K562 (cell line): ENCODE results near the gene GARRE1. TPM values are rescaled to one million over a fixed set of nuclear protein-coding genes. Genes with fewer than 3 reads are reported as not detected.
A peak's percentile ranks its signal among the peaks of the same experiment; 100 is the strongest.
"Not testable (repeated sequence)": the region's sequence is repeated elsewhere in the genome, so short reads cannot be mapped to it uniquely, and the experiment has no call there.

Source experiments
- ATAC-seq: fragments of 200-7000 bp; cut with Tn5 transposase; 3 replicates; pipeline ENCODE4 v1.9.1; 2020; ENCODE audit warnings: moderate library complexity
- BruUV-seq: library from RNA; stranded (reverse); fragments of 400-500 nt; replicated peaks from 2 replicates; lab custom pipeline; 2021; lab: Mats Ljungman, UMichigan
- CTCF ChIA-PET: fragments of 300-600 bp; formaldehyde crosslinking; extraction: SDS; loops from one replicate; lab custom pipeline; 2021; ENCODE audit warnings: low intra/inter-chr PET ratio; lab: Yijun Ruan, JAX
- POLR2A ChIA-PET: fragments of 300-600, 350-650 bp; sonication (Branson Sonifier 250); formaldehyde crosslinking; extraction: SDS; loops from one replicate; lab custom pipeline; 2021; ENCODE audit warnings: antibody characterized with exemption, inconsistent platforms; lab: Yijun Ruan, JAX
- DNase-seq, 4 experiments: peaks; one replicate each; pipeline versions ENCODE4 v3.0.0 to v3.0.0-alpha.2; 2011 to 2018; ENCODE audit warnings: low spot score in 3 of 4, mixed read lengths in 3 of 4; ENCODE audit errors: extremely low read depth in 1 of 4
- FAIRE-seq: peaks from 2 replicates; lab custom pipeline; 2011; peaks lifted over from hg19 to GRCh38; lab: Jason Lieb, UNC
- H2AFZ ChIP-seq: 2 replicates; pipeline ENCODE4 v1.6.0; 2011; ENCODE audit warnings: low read depth, low read length, control low read depth, inconsistent platforms
- H3K27ac ChIP-seq: fragments of 200-600 bp; 3 replicates; pipeline ENCODE4 v1.8.0; 2011; ENCODE audit warnings: low read depth, mild to moderate bottlenecking, control low read depth, inconsistent platforms, low read length, moderate library complexity, mixed read lengths; ENCODE audit errors: extremely low read depth
- H3K27me3 ChIP-seq, 2 experiments: fragments of 300-600 bp in 1 of 2; 2 replicates in 1 of 2; 3 replicates in 1 of 2; pipeline versions ENCODE4 v1.6.0 to v1.8.0; 2011; ENCODE audit warnings: inconsistent platforms in 2 of 2, low read length in 2 of 2, mild to moderate bottlenecking in 1 of 2, mixed read lengths in 1 of 2, moderate library complexity in 1 of 2; ENCODE audit not compliant: control insufficient read depth in 2 of 2, insufficient read depth in 2 of 2
- H3K36me3 ChIP-seq: fragments of 300-600 bp; 3 replicates; pipeline ENCODE4 v1.8.0; 2011; ENCODE audit warnings: mild to moderate bottlenecking, low read length, inconsistent platforms; ENCODE audit not compliant: control insufficient read depth, insufficient read depth
- H3K4me1 ChIP-seq, 2 experiments: fragments of 200-600 bp in 1 of 2; replicated peaks in 1 of 2; 2 replicates in 1 of 2; 3 replicates in 1 of 2; pipeline versions ENCODE4 v1.5.1 to v1.8.0; 2011; ENCODE audit warnings: inconsistent platforms in 2 of 2, low read length in 2 of 2, mild to moderate bottlenecking in 1 of 2, mixed read lengths in 1 of 2, moderate library complexity in 1 of 2; ENCODE audit not compliant: control insufficient read depth in 2 of 2, insufficient read depth in 2 of 2
- H3K4me2 ChIP-seq: 2 replicates; pipeline ENCODE4 v1.6.1; 2011; ENCODE audit warnings: low read length, control low read depth, inconsistent platforms, mixed read lengths; ENCODE audit not compliant: insufficient read depth
- H3K4me3 ChIP-seq: fragments of 200-600 bp; sonication (generic), shearing (Covaris generic); 2 replicates; pipeline ENCODE4 v1.5.1; 2016; ENCODE audit warnings: control low read depth, inconsistent platforms
- H3K79me2 ChIP-seq: fragments of 200-600 bp; 3 replicates; pipeline ENCODE4 v1.8.0; 2011; ENCODE audit warnings: low read length, inconsistent platforms; ENCODE audit not compliant: control insufficient read depth, insufficient read depth
- H3K9ac ChIP-seq, 2 experiments: 2 replicates each; pipeline versions ENCODE4 v1.6.0 to v1.6.1; 2011; ENCODE audit warnings: low read depth in 2 of 2, low read length in 2 of 2, control low read depth in 1 of 2, inconsistent platforms in 1 of 2, mild to moderate bottlenecking in 1 of 2, mixed read lengths in 1 of 2; ENCODE audit not compliant: insufficient read depth in 1 of 2
- H3K9me1 ChIP-seq: one replicate; pipeline ENCODE4 v1.6.0; 2011; ENCODE audit warnings: inconsistent platforms, mild to moderate bottlenecking, low read length, moderate library complexity; ENCODE audit not compliant: control insufficient read depth, insufficient read depth
- H3K9me3 ChIP-seq: replicated peaks from 2 replicates; pipeline ENCODE4 v1.5.1; 2011; ENCODE audit warnings: low read depth, low read length, inconsistent platforms; ENCODE audit not compliant: control insufficient read depth, insufficient read depth
- H4K20me1 ChIP-seq: replicated peaks from 2 replicates; pipeline ENCODE4 v1.6.1; 2011; ENCODE audit warnings: low read length, inconsistent platforms, mixed read lengths; ENCODE audit not compliant: control insufficient read depth, insufficient read depth
- NR2C1 ChIP-seq, 2 experiments: fragments of 450-650 bp; IDR thresholded peaks; 2 replicates each; pipeline ENCODE4 v1.6.1; 2017; ENCODE audit warnings: mild to moderate bottlenecking in 2 of 2, antibody characterized with exemption in 1 of 2, inconsistent platforms in 1 of 2, missing compliant biosample characterization in 1 of 2, missing genetic modification characterization in 1 of 2
- WGBS: fragments of 100-300 bp; shearing (Covaris generic); methylation state at CpG from one replicate; pipeline ENCODE4 v1.1.6; 2016; ENCODE audit warnings: low coverage, mixed read lengths; ENCODE audit not compliant: insufficient coverage; ENCODE audit errors: missing lambda C conversion rate; 5-methylcytosine and 5-hydroxymethylcytosine counted together
- in situ Hi-C: fragments of 300-500 bp; cut with MboI; formaldehyde crosslinking; loops from 4 replicates; pipeline ENCODE4 v1.15.0; 2018; ENCODE audit warnings: inconsistent platforms, mixed read lengths
- intact Hi-C: fragments of 100-400 bp; cut with micrococcal nuclease; formaldehyde crosslinking; loops from 2 replicates; pipeline ENCODE4 v1.14.2; 2022
- polyA plus RNA-seq, 8 experiments: library from polyadenylated mRNA; depleted of rRNA in 4 of 8; stranded (reverse) in 5 of 8; unstranded in 3 of 8; fragments of >200 nt; fragmentation: Nextera tagmentation in 2 of 8; fragmentation: Illumina TruSeq in 1 of 8; extraction: Ambion mirVana in 2 of 8; extraction: Trizol in 1 of 8; gene quantifications; 2 replicates each; pipeline versions ENCODE4 v1.2.1 to v1.2.3, GENCODE V29; 2011 to 2014; ENCODE audit warnings: inconsistent platforms in 1 of 8, missing spikeins in 1 of 8
- total RNA-seq, 7 experiments: library from RNA; depleted of rRNA in 6 of 7; stranded (reverse); fragments of >200 nt in 6 of 7; fragmentation: Illumina TruSeq in 2 of 7; extraction: Trizol in 2 of 7; gene quantifications; 2 replicates each; pipeline versions ENCODE4 v1.2.1 to v1.2.3, GENCODE V29; 2011 to 2021; ENCODE audit warnings: low replicate concordance in 1 of 7
- TF ChIP-seq, protein P1 (sequence below): fragments of 250-450 bp; sonication (Bioruptor Pico); IDR thresholded peaks from 2 replicates; pipeline ENCODE4 v1.4.0; 2020; ENCODE audit warnings: mild to moderate bottlenecking, moderate library complexity, borderline replicate concordance
- TF ChIP-seq, protein P2 (sequence below): fragments of 450-650 bp; IDR thresholded peaks from 2 replicates; pipeline ENCODE4 v1.6.1; 2016; ENCODE audit warnings: low read depth, mild to moderate bottlenecking, moderate library complexity
- TF ChIP-seq, protein P3 (sequence below): fragments of 450-650 bp; IDR thresholded peaks from 2 replicates; pipeline ENCODE4 v1.7.1; 2018; ENCODE audit warnings: mild to moderate bottlenecking, low read depth; ENCODE audit not compliant: partially characterized antibody

GARRE1 gene
- total and polyA plus RNA-seq, 9 of the 15 experiments (the other 6 are each of a cell fraction or from before 2014, with no cell fraction given): 1.6 to 12.8 (median 7.5) TPM

DNA sequence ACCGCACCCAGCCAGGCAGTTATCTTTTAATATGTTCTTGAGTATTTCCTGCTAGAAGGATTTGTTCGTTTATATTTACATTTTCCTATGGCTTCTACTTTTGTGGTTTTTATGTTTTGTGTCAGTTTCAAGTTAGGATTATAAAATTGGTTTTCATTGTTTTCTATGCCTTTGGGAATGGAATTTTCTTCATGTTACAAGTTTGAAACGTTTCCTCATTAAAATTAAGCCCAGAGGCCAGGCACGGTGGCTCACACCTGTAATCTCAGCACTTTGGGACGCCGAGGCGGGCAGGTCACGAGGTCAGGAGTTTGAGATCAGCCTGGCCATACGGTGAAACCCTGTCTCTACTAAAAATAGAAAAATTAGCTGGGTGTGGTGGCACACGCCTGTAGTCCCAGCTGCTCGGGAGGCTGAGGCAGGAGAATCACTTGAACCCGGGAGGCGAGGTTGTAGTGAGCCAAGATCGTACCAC, 37.6 kb upstream of the GARRE1 start:
- Histone ChIP-seq H3K4me1 (peaks cover 9 to 11% of the 10 kb centered on the region in 2 experiments), H4K20me1 (peaks cover 15% of the 10 kb centered on the region; the same call in 1 of the 2 replicates), H3K79me2 (peaks cover 11% of the 10 kb centered on the region; the same call in 2 of the 3 replicates), H3K36me3 (peaks cover 70% of the 10 kb centered on the region)
- H3K27me3 ChIP-seq, H3K9me3 ChIP-seq, in situ Hi-C loops, H2AFZ ChIP-seq, DNase-seq, FAIRE-seq, CTCF ChIA-PET, H3K4me2 ChIP-seq, H3K9ac ChIP-seq, ATAC-seq, H3K27ac ChIP-seq, BruUV-seq, H3K4me3 ChIP-seq, H3K9me1 ChIP-seq: not testable (repeated sequence)
- POLR2A ChIA-PET: interaction anchor here (0.6 to 2.7 kb wide), 4 partner anchors 8 to 223 kb away, joined by 3 to 10 read pairs (median 6); no protein-coding TSS in a partner anchor
- intact Hi-C loops: loop anchor here (5.0 kb wide), 1 partner anchor 44 kb away; the partner anchor contains the start of gene LSM14A
- WGBS: 56% methylated on average over 13 of the region's 14 CpGs

DNA sequence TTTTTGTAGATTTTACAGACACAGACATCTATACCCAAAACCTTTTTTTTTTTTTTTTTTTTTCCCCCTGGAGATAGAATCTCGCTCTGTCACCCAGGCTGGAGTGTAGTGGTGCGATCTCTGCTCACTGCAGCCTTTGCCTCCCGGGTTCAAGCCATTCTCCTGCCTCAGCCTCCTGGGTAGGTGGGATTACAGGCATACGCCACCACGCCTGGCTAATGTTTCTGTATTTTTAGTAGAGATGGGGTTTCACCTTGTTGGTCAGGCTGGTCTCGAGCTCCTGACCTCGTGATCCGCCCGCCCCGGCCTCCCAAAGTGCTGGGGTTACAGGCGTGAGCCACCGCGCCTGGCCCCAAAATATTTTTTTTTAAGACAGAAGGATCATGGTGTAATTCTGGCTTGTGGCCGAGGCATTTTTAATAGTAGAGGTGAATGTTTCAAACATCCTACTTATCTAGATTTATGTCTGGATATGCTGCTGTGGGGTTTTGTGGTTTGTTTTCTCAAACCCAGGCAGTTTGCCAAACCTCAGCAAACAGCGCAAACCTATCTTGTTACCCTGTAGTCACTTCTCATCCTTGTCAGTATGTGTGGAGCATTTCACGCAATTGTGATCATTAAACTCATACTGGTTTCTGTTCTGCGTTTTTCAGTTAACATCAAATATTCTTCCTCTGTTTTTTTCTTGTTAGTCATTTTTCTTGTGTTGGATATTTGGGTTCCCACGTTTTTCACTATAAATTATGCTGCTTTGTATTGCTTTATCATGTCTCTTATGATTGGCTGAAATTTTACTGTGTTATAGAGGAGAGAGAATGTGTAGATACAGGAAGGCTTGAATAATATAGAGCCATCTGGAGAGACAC, 36.2 kb upstream of the GARRE1 start:
- no peaks in the 10 kb centered on the region for H3K9me3 ChIP-seq
- 7% methylated on average over 17 of the region's 18 CpGs for WGBS
- H3K79me2 ChIP-seq: peaks cover 11% of the 10 kb centered on the region; the same call in 2 of the 3 replicates
- ChIA-PET POLR2A (interaction anchor here (0.6 to 2.7 kb wide), 4 partner anchors 8 to 71 kb away, joined by 3 to 10 read pairs (median 6); no protein-coding TSS in a partner anchor), CTCF (interaction anchor here (0.6 to 1.8 kb wide), 2 partner anchors 20 to 72 kb away, joined by 3 to 4 read pairs; no protein-coding TSS in a partner anchor)
- peak; percentile 93 for FAIRE-seq
- intact Hi-C loops: loop anchor here (5.0 kb wide), 1 partner anchor 46 kb away; the partner anchor contains the start of gene LSM14A
- peak overlapping the region; percentile 11; the same call in 1 of the 3 replicates for H3K27ac ChIP-seq
- ATAC-seq: peak; percentile 90
- no peak overlapping the region for H3K4me3 ChIP-seq
- no peaks in the 10 kb centered on the region for H3K9me1 ChIP-seq
- in situ Hi-C loops: no loop called here
- DNase-seq: peak; percentile 24 to 84 (median 44)
- H3K27me3 ChIP-seq: no peaks in the 10 kb centered on the region
- H3K4me2 ChIP-seq: peak overlapping the region; percentile 28; the same call in 1 of the 2 replicates
- H3K9ac ChIP-seq: no peak overlapping the region
- H2AFZ ChIP-seq: no peak overlapping the region
- H3K36me3 ChIP-seq: peaks cover 77% of the 10 kb centered on the region
- peaks cover 15% of the 10 kb centered on the region; the same call in 1 of the 2 replicates for H4K20me1 ChIP-seq
- no TSS peak for BruUV-seq
- peaks cover 9 to 11% of the 10 kb centered on the region in 2 experiments for H3K4me1 ChIP-seq
- TF ChIP-seq, protein P1, sequence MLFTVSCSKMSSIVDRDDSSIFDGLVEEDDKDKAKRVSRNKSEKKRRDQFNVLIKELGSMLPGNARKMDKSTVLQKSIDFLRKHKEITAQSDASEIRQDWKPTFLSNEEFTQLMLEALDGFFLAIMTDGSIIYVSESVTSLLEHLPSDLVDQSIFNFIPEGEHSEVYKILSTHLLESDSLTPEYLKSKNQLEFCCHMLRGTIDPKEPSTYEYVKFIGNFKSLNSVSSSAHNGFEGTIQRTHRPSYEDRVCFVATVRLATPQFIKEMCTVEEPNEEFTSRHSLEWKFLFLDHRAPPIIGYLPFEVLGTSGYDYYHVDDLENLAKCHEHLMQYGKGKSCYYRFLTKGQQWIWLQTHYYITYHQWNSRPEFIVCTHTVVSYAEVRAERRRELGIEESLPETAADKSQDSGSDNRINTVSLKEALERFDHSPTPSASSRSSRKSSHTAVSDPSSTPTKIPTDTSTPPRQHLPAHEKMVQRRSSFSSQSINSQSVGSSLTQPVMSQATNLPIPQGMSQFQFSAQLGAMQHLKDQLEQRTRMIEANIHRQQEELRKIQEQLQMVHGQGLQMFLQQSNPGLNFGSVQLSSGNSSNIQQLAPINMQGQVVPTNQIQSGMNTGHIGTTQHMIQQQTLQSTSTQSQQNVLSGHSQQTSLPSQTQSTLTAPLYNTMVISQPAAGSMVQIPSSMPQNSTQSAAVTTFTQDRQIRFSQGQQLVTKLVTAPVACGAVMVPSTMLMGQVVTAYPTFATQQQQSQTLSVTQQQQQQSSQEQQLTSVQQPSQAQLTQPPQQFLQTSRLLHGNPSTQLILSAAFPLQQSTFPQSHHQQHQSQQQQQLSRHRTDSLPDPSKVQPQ: no peak
- TF ChIP-seq, protein P2, sequence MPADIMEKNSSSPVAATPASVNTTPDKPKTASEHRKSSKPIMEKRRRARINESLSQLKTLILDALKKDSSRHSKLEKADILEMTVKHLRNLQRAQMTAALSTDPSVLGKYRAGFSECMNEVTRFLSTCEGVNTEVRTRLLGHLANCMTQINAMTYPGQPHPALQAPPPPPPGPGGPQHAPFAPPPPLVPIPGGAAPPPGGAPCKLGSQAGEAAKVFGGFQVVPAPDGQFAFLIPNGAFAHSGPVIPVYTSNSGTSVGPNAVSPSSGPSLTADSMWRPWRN: peak; percentile 85
- TF ChIP-seq, protein P3, sequence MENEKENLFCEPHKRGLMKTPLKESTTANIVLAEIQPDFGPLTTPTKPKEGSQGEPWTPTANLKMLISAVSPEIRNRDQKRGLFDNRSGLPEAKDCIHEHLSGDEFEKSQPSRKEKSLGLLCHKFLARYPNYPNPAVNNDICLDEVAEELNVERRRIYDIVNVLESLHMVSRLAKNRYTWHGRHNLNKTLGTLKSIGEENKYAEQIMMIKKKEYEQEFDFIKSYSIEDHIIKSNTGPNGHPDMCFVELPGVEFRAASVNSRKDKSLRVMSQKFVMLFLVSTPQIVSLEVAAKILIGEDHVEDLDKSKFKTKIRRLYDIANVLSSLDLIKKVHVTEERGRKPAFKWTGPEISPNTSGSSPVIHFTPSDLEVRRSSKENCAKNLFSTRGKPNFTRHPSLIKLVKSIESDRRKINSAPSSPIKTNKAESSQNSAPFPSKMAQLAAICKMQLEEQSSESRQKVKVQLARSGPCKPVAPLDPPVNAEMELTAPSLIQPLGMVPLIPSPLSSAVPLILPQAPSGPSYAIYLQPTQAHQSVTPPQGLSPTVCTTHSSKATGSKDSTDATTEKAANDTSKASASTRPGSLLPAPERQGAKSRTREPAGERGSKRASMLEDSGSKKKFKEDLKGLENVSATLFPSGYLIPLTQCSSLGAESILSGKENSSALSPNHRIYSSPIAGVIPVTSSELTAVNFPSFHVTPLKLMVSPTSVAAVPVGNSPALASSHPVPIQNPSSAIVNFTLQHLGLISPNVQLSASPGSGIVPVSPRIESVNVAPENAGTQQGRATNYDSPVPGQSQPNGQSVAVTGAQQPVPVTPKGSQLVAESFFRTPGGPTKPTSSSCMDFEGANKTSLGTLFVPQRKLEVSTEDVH: no peak
- TF ChIP-seq NR2C1 (IDR thresholded peaks at IDR 0.05) (no peak), NR2C1 (tag; IDR thresholded peaks at IDR 0.05) (no peak)
